NCI-H510A treated with DMSO at 0.1 percent for 48 hours (cell line): Measurements from ENCODE around the gene DNAJC24.
A peak's percentile ranks its signal among the peaks of the same experiment; 100 is the strongest.

Experiments used
- DNase-seq: peaks from one replicate; lab custom pipeline; 2025; lab: John Stamatoyannopoulos, UW

DNAJC24 gene

GRCh38 chr11:31415435-31415834 lies 45.8 kb downstream of the DNAJC24 start:
- no peak for DNase-seq

GRCh38 chr11:31417357-31417756 lies 47.7 kb downstream of the DNAJC24 start:
- DNase-seq = no peak

GRCh38 chr11:31417816-31418215 lies 48.2 kb downstream of the DNAJC24 start:
- DNase-seq = no peak

- no peak for DNase-seq
Measured at GRCh38 chr11:31419138-31419537, 49.5 kb downstream of the DNAJC24 start.

- DNase-seq = no peak
Measured at GRCh38 chr11:31419669-31420068, 50.0 kb downstream of the DNAJC24 start.

GRCh38 chr11:31421820-31422219 lies 52.2 kb downstream of the DNAJC24 start:
- no peak for DNase-seq

GRCh38 chr11:31422703-31423102 lies 53.0 kb downstream of the DNAJC24 start:
- DNase-seq = no peak

GRCh38 chr11:31424652-31425051 lies 55.0 kb downstream of the DNAJC24 start:
- DNase-seq = no peak

- DNase-seq = no peak
Measured at GRCh38 chr11:31433851-31434250, 64.2 kb downstream of the DNAJC24 start.

- DNase-seq = no peak
Measured at GRCh38 chr11:31437742-31438435, 68.2 kb downstream of the DNAJC24 start.

GRCh38 chr11:31441296-31441695 lies 71.6 kb downstream of the DNAJC24 start:
- DNase-seq = no peak

GRCh38 chr11:31442086-31442485 lies 72.4 kb downstream of the DNAJC24 start:
- peak; percentile 58 for DNase-seq

- peak; percentile 36 for DNase-seq
Measured at GRCh38 chr11:31443802-31444201, 74.1 kb downstream of the DNAJC24 start.

- no peak for DNase-seq
Measured at GRCh38 chr11:31445621-31446020, 76.0 kb downstream of the DNAJC24 start.

GRCh38 chr11:31449040-31449439 lies 79.4 kb downstream of the DNAJC24 start:
- no peak for DNase-seq

GRCh38 chr11:31450841-31451240 lies 81.2 kb downstream of the DNAJC24 start:
- no peak for DNase-seq

GRCh38 chr11:31455177-31455576 lies 85.5 kb downstream of the DNAJC24 start:
- no peak for DNase-seq

- no peak for DNase-seq
Measured at GRCh38 chr11:31464436-31464835, 94.8 kb downstream of the DNAJC24 start.

- DNase-seq = no peak
Measured at GRCh38 chr11:31474083-31474482, 104.4 kb downstream of the DNAJC24 start.

- DNase-seq = no peak
Measured at GRCh38 chr11:31477528-31478222, 108.0 kb downstream of the DNAJC24 start.

- DNase-seq = no peak
Measured at GRCh38 chr11:31478223-31478590, 108.5 kb downstream of the DNAJC24 start.

GRCh38 chr11:31479066-31479465 lies 109.4 kb downstream of the DNAJC24 start:
- DNase-seq = no peak

GRCh38 chr11:31480930-31481329 lies 111.3 kb downstream of the DNAJC24 start:
- DNase-seq = no peak
